ENCODE data around the gene RBFA.

- TF ChIP-seq CTCF (conservative IDR thresholded peaks at IDR 0.05; ENCODE audit: low read depth, low read length) = no peak
- no peak for TF ChIP-seq EZH2 (IDR thresholded peaks at IDR 0.05; ENCODE audit: low read length, unreplicated experiment)
- TF ChIP-seq EZH2phosphoT487 (IDR thresholded peaks at IDR 0.05; ENCODE audit: borderline replicate concordance, low read length) = no peak
Measured at GRCh38 chr18:79986726-79987125, 47.5 kb upstream of the RBFA start.
